GM21723 (cell line): ENCODE data around the gene SRI.
A peak's percentile ranks its signal among the peaks of the same experiment; 100 is the strongest.
"Not testable (repeated sequence)": the region's sequence is repeated elsewhere in the genome, so short reads cannot be mapped to it uniquely, and the experiment has no call there.

Experiments
- ATAC-seq: cut with Tn5 transposase; IDR thresholded peaks from one replicate; pipeline ENCODE4 v1.9.1; 2021; ENCODE audit warnings: mild to moderate bottlenecking, moderate library complexity; ENCODE audit not compliant: unreplicated experiment

Gene SRI

DNA sequence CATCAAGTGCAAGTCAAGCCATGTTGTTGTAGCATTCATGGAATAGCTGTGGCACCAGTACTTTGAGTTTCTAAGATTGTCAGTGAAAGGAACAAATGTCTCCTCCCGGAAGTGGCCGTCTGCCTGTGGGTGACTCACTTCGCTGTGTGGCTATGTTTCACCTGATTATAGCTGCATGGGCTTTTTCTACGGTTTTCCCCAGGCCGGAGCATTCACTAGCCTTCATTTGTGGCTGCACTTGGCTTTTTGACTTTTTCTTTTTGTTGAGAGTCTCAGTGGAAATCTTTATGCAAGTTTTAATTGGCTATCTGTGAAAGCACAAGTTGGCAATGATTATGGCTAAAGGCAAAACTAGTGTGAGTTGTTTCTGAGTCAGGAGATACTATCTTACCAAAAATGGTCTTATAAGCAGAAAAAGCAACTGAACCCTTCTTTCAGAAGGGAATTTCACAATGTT, 35.0 kb downstream of the SRI start:
- ATAC-seq, result peak; percentile 74

DNA sequence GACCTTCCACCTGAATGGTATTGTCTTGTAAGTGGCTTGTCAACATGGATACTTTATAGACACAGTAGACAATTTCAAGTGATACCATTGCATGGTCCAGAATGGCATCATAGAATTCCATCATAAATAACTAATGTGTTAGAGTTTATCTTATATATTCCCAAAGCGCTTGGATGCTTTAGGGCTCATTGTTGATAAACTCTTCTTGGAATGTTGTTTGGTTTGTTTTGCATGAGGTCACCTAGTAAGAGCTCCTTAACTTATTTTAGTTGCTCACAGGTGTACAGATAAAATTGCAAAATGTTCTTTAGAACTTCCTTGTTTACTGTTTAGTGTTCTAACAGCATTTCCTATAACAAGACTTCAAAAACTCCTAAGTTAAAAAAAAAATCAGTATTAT, 36.8 kb downstream of the SRI start:
- no peak for ATAC-seq

DNA sequence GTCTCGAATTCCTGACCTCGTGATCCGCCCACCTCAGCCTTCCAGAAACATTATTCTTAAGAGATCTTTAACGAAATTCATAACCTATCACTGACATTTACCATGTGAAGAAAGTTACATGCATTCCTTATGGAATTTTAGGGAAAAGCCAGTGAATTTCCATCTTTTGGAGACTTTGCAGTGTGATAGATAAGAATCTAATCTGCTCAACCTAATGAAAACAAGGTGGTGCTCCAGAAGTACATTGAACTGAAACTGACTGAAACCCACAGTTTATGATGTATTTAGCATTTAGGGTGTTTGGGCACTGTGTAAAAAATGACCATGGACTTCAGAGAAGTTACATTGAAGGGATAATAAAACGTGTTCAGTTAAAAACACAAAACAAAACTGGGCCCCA, 43.6 kb downstream of the SRI start:
- ATAC-seq, result no peak

DNA sequence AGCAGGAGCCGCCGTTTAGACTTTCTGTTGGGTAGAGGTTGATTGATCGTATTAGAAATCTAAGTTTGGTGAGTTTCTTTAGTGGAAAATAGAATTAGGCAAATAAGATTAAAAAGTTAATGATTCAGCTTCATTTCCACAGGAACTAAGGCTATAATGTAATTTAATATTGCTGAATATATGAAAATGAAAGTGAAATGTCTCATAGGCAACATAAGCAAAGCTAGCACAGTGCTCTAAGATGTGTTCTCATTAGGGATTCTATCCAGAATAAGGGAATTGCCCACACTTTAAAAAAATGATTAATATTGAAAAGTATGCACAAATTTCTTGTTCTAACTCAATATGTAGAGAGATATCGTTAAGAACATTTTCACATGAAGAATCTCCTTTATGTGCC, 47.0 kb downstream of the SRI start:
- no peak for ATAC-seq

DNA sequence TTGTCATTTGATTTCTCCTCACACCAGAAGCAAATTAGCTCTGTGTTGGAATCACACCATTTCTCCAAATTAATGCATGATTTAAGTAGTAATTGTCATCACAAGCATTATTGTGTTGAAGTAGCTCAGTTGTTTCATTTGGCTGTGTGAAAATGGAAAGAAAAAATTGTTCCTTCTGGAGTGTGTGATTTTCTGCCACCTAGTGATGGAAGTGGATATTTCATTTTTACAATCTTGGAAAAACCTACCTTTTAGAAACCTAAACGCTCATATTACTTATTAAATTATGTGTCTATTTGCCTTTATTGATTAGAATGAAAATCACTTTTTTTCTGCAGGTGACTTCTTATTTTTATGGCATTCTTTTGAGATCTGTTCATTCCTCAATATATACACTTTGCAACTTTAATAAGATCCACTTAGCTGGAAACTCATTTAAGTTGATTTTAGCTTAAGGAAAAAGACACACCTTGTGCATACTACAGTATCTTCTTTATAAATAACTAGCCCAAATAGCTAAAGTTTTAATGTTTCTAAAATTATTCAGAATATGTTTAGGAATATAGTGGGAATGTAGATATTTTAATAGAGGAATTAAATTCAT, 50.0 kb downstream of the SRI start:
- no peak for ATAC-seq

DNA sequence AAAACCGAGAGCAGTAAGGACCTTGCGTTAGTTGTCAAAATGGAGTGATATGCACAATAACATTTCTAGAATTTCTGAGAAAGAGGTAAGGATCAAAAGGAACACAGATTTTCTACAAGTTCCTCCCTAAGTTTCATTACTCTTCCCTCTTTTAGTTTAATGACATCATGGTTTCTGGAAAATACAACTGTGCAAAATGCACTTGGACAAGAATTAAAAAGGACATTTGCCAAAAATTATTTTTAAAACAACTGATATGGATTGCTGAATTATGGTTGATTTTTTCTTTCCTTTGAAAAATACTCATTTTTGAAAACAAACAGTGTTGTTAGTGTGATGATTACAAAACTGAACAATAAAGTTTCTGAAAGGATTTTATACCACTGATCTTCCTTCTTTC, 52.1 kb downstream of the SRI start:
- no peak for ATAC-seq

DNA sequence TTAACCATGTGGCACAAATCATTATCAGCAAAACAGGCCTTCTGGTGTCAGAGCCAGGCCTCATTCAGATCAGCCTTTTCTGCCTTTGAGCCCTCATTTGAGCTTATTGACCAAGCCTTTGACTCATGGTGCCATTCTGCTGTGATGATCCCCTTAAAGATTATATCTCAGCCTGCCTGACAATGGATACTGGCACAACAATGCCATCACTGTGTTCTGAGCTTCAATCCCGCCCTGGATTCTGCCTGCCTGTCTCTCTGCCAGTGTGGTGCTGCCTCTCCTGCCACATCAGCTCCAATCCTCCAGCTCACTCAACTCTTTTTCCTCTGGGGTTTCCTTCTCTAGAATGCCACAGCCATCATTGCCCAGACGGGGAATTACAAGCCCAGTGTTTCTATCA, 52.6 kb downstream of the SRI start:
- ATAC-seq, result no peak

DNA sequence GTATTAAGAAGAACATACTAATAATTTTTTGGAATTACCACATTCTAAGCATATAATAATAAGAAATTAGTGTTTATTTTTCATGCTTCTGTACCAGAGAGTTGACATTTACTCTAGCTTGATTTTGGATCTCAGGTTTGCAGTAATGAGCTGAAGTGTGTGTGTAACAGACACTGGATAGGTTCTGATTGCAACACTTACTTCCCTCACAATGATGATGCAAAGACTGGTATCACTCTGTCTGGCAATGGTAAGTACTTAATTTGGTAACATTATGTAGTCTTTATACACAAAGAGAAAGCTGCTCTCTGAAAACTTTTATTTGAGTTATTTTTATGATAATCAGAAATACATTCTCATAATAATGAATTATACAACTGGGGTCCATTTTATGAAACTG, 54.1 kb downstream of the SRI start:
- no peak for ATAC-seq

DNA sequence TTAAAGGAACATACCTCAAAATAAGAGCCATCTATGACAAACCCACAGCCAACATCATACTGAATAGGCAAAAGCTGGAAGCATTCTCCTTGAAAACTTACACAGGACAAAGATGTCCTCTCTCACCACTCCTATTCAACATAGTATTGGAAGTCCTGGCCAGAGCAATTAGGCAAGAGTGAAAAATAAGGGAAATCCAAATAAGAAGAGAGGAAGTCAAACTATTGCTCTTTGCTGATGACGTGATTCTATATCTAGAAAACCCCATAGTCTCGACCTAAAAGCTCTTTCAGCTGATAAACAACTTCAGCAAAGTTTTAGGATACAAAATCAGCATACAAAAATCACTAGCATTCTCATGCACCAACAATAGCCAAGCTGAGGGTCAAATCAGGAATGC, 60.1 kb downstream of the SRI start:
- ATAC-seq, result not testable (repeated sequence)

DNA sequence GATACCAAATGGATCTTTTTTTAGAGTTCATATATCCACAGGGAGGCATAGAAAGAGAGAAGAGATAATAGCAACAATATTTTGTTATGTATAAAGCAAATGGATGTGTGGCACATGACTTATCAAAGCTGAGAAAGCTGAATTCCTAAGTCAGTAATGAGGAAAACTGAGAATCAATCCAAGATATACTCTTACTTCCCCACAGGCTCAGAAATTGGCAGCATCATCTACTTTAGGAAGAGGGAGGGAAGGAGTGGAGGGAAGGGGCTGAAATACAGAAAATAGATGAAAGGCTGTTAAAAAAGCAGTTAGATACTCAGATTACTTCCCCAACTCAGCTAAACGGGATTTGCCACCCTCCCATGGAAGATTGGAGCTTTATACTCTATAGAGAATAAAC, 63.5 kb downstream of the SRI start:
- ATAC-seq, result no peak

DNA sequence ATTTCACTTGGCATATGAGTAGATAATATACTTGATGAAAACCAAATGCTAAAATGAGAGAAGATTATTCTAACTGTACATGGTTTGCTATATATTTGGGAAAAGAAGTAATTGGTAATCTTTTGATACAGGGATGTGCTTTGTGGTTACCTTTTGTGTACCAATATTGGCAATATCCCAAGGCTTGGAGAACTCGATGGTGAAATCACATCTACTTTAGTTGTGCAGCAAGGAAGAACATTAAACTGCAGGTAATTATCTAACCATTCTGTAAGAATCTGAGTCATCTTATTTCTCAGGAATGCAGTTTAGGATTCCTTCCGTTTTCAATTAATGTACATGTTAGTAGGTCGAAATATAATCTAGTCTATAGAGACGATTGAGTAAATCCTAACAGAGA, 64.1 kb downstream of the SRI start:
- ATAC-seq, result no peak
